Endothelial cell of umbilical vein (primary cell): ENCODE measurements around the gene DPP9. TPM values are rescaled to one million over a fixed set of nuclear protein-coding genes. Genes with fewer than 3 reads are reported as not detected.

ENCODE experiments used
- BruUV-seq: library from RNA; stranded (reverse); fragments of 400-500 nt; replicated peaks from 2 replicates; lab custom pipeline; 2021; lab: Mats Ljungman, UMichigan
- CTCF ChIA-PET: fragments of 300-600, 350-600 bp; sonication (Branson Sonifier 250); formaldehyde crosslinking; loops from one replicate; lab custom pipeline; 2021; ENCODE audit warnings: antibody characterized with exemption, inconsistent platforms; lab: Charles Lee
- POLR2A ChIA-PET: fragments of 300-600, 350-600 bp; sonication (Branson Sonifier 250); formaldehyde crosslinking; loops from one replicate; lab custom pipeline; 2021; ENCODE audit warnings: antibody characterized with exemption, inconsistent platforms; lab: Charles Lee
- DNase-seq: peaks from one replicate; pipeline ENCODE4 v3.0.0-alpha.2; 2011; ENCODE audit warnings: low read depth, low spot score
- FAIRE-seq: peaks from 2 replicates; lab custom pipeline; 2011; peaks lifted over from hg19 to GRCh38; lab: Jason Lieb, UNC
- H2AFZ ChIP-seq: 2 replicates; pipeline ENCODE4 v1.6.0; 2012; ENCODE audit warnings: low read depth, low read length, control low read depth, inconsistent platforms
- H3K27ac ChIP-seq: 2 replicates; pipeline ENCODE4 v1.5.1; 2011; ENCODE audit warnings: low read depth, mild to moderate bottlenecking, control low read depth, low read length, moderate library complexity; ENCODE audit not compliant: insufficient read depth
- H3K27me3 ChIP-seq, 2 experiments: 2 replicates each; pipeline versions ENCODE4 v1.6.0 to v1.6.1; 2011; ENCODE audit warnings: low read length in 2 of 2, mixed read lengths in 1 of 2; ENCODE audit not compliant: control insufficient read depth in 2 of 2, insufficient read depth in 2 of 2
- H3K36me3 ChIP-seq, 2 experiments: 2 replicates in 1 of 2; 3 replicates in 1 of 2; pipeline ENCODE4 v1.5.1; 2011; ENCODE audit warnings: low read length in 2 of 2, mild to moderate bottlenecking in 1 of 2, moderate library complexity in 1 of 2; ENCODE audit not compliant: control insufficient read depth in 2 of 2, insufficient read depth in 2 of 2; ENCODE audit errors: extremely low read depth in 1 of 2
- H3K4me1 ChIP-seq: 3 replicates; pipeline ENCODE4 v1.5.1; 2011; ENCODE audit warnings: mild to moderate bottlenecking, low read length; ENCODE audit not compliant: control insufficient read depth, insufficient read depth; ENCODE audit errors: extremely low read depth
- H3K4me2 ChIP-seq: 2 replicates; pipeline ENCODE4 v1.6.1; 2011; ENCODE audit warnings: low read length, control low read depth, mixed read lengths; ENCODE audit not compliant: insufficient read depth
- H3K4me3 ChIP-seq, 3 experiments: fragments of 200-600 bp in 1 of 3; sonication (generic), shearing (Covaris generic) in 1 of 3; replicated peaks in 1 of 3; 2 replicates each; pipeline ENCODE4 v1.5.1; 2011 to 2016; ENCODE audit warnings: control low read depth in 3 of 3, low read length in 3 of 3, mild to moderate bottlenecking in 2 of 3, inconsistent platforms in 1 of 3, low read depth in 1 of 3, moderate library complexity in 1 of 3; ENCODE audit not compliant: insufficient read depth in 1 of 3
- H3K79me2 ChIP-seq: 2 replicates; pipeline ENCODE4 v1.6.0; 2012; ENCODE audit warnings: low read length, inconsistent platforms; ENCODE audit not compliant: control insufficient read depth, insufficient read depth
- H3K9ac ChIP-seq: replicated peaks from 2 replicates; pipeline ENCODE3; 2011; ENCODE audit warnings: low read length, control low read depth; ENCODE audit not compliant: insufficient read depth; ENCODE audit errors: extremely low read depth
- H3K9me1 ChIP-seq: replicated peaks from 3 replicates; pipeline ENCODE4 v1.6.0; 2011; ENCODE audit warnings: mild to moderate bottlenecking, low read length; ENCODE audit not compliant: control insufficient read depth, insufficient read depth; ENCODE audit errors: extremely low read depth
- H3K9me3 ChIP-seq: replicated peaks from 2 replicates; pipeline ENCODE4 v1.5.1; 2012; ENCODE audit warnings: low read length, inconsistent platforms; ENCODE audit not compliant: control insufficient read depth, insufficient read depth
- H4K20me1 ChIP-seq: replicated peaks from 2 replicates; pipeline ENCODE3; 2011; ENCODE audit warnings: mild to moderate bottlenecking, low read length; ENCODE audit not compliant: control insufficient read depth, insufficient read depth; ENCODE audit errors: extremely low read depth
- CTCF ChIP-seq, 2 donors: IDR thresholded peaks; 1 replicate in 1 of 2; 2 replicates in 1 of 2; pipeline ENCODE4 v1.5.1; 2011; ENCODE audit warnings: low read length in 2 of 2, mild to moderate bottlenecking in 2 of 2, moderate library complexity in 2 of 2, control low read depth in 1 of 2, inconsistent platforms in 1 of 2, low read depth in 1 of 2; ENCODE audit not compliant: insufficient read depth in 1 of 2; ENCODE audit errors: extremely low read depth in 1 of 2
- GATA2 ChIP-seq: IDR thresholded peaks from 2 replicates; pipeline ENCODE4 v1.7.0; 2011; ENCODE audit warnings: low read depth, mild to moderate bottlenecking, moderate library complexity, mixed read lengths, low read length; ENCODE audit not compliant: insufficient read length, insufficient read depth
- JUN ChIP-seq: IDR thresholded peaks from 2 replicates; pipeline ENCODE4 v1.6.1; 2011; ENCODE audit warnings: borderline replicate concordance, low read depth; ENCODE audit not compliant: insufficient read length, insufficient read depth
- MAX ChIP-seq: IDR thresholded peaks from 2 replicates; pipeline ENCODE4 v1.6.1; 2011; ENCODE audit not compliant: insufficient read depth, insufficient read length
- POLR2A ChIP-seq: IDR thresholded peaks from 2 replicates; pipeline ENCODE4 v1.6.1; 2012; ENCODE audit warnings: low read depth, mild to moderate bottlenecking, control low read depth, low read length
- dilution Hi-C: fragments of 300-500 bp; cut with MboI; formaldehyde crosslinking; loops from one replicate; pipeline ENCODE4 v1.15.0; 2019; ENCODE audit warnings: low sequenced_read_pairs; ENCODE audit not compliant: extremely low pct_ligation_motif_present
- intact Hi-C: fragments of 100-400 bp; cut with micrococcal nuclease; formaldehyde crosslinking; loops from one replicate; pipeline ENCODE4 v1.10.0; 2022
- polyA plus RNA-seq, 4 experiments: library from polyadenylated mRNA; depleted of rRNA in 3 of 4; stranded (reverse) in 3 of 4; unstranded in 1 of 4; fragments of >200 nt; gene quantifications; 2 replicates each; pipeline versions ENCODE4 v1.2.1 to v1.2.3, GENCODE V29; 2011 to 2012; ENCODE audit warnings: missing spikeins in 1 of 4
- total RNA-seq: library from RNA; stranded (reverse); gene quantifications from 2 replicates; pipeline ENCODE4 v1.2.3, GENCODE V29; 2021

DPP9 gene
- total and polyA plus RNA-seq, 2 donors (not counting 3 experiments of a cell fraction or from before 2014, with no cell fraction given): 31.5 to 98.0 TPM

GRCh38 chr19:4660181-4660791 is 63.4 kb downstream of the DPP9 start:
- DNase-seq: peak; percentile 29
- H4K20me1 ChIP-seq: no peaks in the 10 kb centered on the region
- H3K4me1 ChIP-seq: no peaks in the 10 kb centered on the region
- no peak overlapping the region for H3K4me3 ChIP-seq
- POLR2A ChIA-PET: no interaction called here
- H3K36me3 ChIP-seq: peaks cover 7 to 47% of the 10 kb centered on the region in 2 experiments
- H3K27ac ChIP-seq: no peak overlapping the region
- dilution Hi-C loops: no loop called here
- no peaks in the 10 kb centered on the region for H3K27me3 ChIP-seq
- H3K79me2 ChIP-seq: peaks cover 18% of the 10 kb centered on the region
- no peak for FAIRE-seq
- CTCF ChIA-PET: interaction anchor here (1.0 to 1.4 kb wide), 2 partner anchors 11 to 93 kb away, joined by 3 read pairs; no protein-coding TSS in a partner anchor
- no TSS peak for BruUV-seq
- no peaks in the 10 kb centered on the region for H3K9me3 ChIP-seq
- H3K9ac ChIP-seq: no peak overlapping the region
- intact Hi-C loops: no loop called here
- no peak overlapping the region for H3K4me2 ChIP-seq
- no peaks in the 10 kb centered on the region for H3K9me1 ChIP-seq
- TF ChIP-seq POLR2A (no peak), GATA2 (no peak), MAX (no peak), CTCF (IDR thresholded peaks at IDR 0.05; ENCODE audit: extremely low read depth in 1 of 2, insufficient read depth in 1 of 2, low read depth in 1 of 2, low read length in 2 of 2) (peak; percentile 11 to 47), JUN (no peak)
- H2AFZ ChIP-seq: no peak overlapping the region
